HG02798 (cell line): ENCODE measurements around the gene ZNF12.
"Not testable (repeated sequence)": the region's sequence is repeated elsewhere in the genome, so short reads cannot be mapped to it uniquely, and the experiment has no call there.

ENCODE experiments used
- ATAC-seq: cut with Tn5 transposase; IDR thresholded peaks from one replicate; pipeline ENCODE4 v1.9.1; 2021; ENCODE audit warnings: mild to moderate bottlenecking; ENCODE audit not compliant: unreplicated experiment, poor library complexity

The ZNF12 gene

GRCh38 chr7:6700793-6701192, 6.0 kb downstream of the ZNF12 start:
- ATAC-seq, result no peak

DNA sequence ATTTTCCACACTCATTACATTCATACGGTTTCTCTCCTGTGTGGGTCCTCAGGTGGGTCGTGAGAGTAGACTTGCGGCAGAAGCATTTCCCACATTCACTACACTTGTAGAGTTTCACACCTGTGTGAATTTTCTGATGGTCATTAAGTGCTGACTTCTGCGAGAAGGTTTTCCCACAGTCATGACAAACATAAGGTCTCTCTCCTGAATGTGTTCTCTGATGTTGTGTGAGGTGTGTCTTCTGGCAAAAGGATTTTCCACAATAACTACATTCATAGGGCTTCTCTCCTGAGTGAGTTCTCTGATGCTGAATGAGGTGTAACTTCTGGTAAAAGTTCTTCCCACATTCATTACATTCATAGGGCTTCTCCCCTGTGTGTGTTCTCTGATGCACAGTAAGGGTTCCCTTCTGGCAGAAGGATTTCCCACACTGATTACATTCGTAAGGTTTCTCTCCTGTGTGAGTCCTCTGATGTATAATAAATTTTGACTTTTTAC, 15.1 kb downstream of the ZNF12 start:
- ATAC-seq, result no peak

DNA sequence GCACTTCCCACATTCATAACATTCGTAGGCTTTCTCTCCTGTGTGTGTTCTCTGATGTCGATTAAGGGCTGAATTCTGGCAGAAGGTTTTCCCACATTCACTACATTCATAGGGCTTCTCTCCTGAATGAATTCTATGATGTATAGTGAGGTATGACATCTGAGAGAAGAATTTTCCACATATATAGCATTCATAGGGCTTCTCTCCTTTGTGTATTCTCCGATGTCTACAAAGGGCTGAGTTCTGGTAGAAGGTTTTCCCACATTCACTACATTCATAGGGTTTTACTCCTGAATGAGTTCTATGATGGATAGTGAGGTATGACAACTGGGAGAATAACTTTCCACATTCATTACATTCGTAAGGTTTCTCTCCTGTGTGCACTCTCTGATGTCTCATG, 15.6 kb downstream of the ZNF12 start:
- no peak for ATAC-seq

GRCh38 chr7:6680146-6680545, 26.6 kb downstream of the ZNF12 start:
- no peak for ATAC-seq

DNA sequence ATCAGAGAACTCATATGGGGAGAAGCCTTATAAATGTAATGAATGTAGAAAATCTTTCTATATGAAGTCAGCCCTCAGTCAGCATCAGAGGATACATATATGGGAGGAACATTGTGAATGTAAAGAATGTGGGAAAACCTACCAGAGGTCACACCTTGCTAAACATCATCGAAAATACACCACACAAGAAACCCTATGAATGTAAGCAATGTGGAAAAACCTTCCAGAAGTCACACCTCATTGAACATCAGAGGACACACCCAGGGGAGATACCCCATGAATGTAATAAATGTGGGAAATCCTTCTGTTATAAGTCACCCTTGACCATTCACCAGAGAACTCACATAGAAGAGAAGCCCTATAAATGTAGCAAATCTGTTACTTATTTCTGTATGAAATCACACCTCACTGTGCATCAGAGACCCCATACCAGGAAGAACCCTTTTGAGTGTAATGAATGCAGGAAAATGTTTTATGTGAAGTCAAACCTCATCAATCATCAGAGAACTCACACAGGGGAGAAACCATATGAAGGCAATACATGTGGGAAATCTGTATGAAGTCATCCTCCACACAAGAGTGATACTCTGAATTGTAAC, 30.8 kb downstream of the ZNF12 start:
- no peak for ATAC-seq

GRCh38 chr7:6670851-6671250, 35.9 kb downstream of the ZNF12 start:
- ATAC-seq, result not testable (repeated sequence)

GRCh38 chr7:6658618-6659345, 48.0 kb downstream of the ZNF12 start:
- no peak for ATAC-seq

DNA sequence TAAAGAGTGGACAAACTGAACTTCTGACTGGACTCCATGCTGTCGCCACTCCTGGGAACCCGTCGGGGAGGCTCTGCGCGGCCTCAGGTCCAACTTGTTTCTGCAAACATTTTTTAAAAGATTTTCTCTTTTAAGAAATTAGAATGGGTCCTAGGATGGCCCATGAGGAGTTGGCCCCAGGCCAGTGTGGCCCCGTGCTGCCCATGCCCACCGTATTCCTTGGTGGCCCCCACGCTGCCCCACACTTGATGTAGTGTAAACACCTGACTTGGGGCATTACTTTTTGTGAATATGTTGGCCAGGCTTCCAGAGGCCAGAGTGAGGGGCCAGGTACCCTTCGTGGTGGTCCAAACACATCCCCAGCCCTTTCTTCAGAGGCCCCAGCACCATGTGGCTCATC, 50.3 kb downstream of the ZNF12 start:
- no peak for ATAC-seq

DNA sequence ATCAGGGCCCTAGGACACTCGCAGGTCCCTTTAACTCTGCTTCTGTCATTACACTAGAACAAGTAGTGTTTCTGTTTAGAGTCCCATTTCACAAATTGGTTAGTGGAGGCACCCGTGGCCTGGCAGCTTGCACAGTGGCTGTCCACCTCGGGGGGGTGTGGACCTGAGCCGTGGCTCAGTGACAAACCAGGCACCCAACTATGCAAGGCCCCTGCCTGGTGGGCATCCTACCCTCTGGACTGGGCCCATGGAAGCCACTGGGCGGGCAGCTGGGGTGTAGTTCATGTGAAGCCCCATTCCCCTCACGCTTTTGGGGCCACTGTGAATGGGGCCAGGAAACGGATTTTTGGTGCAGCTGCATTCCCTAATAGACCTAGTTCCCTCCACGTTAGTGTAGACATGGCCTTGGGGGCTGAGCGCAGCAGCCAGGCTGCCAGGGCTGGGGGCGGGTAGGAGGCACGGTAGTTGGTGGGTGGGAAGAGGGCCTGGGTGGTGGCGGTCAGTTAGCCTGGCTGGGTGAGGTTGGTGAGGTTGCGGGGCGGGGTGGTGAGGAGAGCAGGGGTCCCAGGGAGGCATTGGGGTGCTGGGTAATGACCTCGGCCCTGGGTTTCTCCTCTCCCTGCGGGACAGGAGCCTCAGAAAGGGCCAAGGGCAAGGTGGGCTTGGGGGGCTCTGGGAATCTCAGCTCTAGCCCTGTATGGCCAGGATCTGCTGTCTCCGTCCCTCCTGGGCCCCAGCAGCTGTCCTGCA, 50.9 kb downstream of the ZNF12 start:
- no peak for ATAC-seq

GRCh38 chr7:6654842-6655610, 51.7 kb downstream of the ZNF12 start:
- no peak for ATAC-seq

- no peak for ATAC-seq
Measured at GRCh38 chr7:6654113-6654841, 52.5 kb downstream of the ZNF12 start.

GRCh38 chr7:6653071-6654003, 53.4 kb downstream of the ZNF12 start:
- no peak for ATAC-seq

DNA sequence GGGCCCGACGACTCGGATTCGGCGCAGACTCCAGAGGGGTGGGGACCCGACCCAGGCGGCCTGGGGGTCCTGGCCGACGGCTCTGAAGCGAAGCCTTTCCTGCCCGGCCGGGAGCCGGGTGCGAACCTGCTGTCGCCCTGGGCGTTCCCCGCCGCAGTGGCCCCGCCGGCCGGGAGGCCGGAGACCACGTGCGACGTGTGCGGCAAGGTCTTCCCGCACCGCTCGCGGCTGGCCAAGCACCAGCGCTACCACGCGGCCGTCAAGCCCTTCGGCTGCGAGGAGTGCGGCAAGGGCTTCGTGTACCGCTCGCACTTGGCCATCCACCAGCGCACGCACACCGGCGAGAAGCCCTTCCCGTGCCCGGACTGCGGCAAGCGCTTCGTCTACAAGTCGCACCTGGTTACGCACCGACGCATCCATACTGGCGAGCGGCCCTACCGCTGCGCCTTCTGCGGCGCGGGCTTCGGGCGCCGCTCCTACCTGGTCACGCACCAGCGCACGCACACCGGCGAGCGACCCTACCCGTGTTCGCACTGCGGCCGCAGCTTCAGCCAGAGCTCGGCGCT, 54.2 kb downstream of the ZNF12 start:
- ATAC-seq, result no peak

- no peak for ATAC-seq
Measured at GRCh38 chr7:6651851-6652445, 54.8 kb downstream of the ZNF12 start.

DNA sequence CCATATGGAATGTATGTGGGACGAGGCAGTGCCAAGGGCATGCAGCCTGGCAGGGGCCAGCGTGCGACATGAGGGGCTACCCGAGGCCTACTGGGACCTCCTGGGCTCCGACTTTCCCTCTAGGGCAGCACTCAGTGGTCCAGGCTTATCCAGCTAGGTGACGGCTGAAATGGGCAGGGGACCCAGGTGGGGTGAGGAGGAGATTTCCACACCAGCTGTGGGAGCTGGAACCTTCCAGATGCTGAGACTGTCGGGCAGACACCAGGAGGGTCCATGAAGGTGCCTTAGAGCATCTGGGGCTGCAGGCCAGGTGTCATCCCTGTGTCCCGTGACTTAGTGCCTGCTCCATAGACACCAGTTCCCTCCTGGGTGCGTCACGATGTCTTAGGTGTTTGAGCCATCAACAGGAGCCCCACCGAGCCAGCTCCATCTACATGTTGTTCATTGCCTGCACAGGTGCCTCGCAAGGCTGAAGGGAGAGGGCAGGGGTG, 56.2 kb downstream of the ZNF12 start:
- no peak for ATAC-seq

GRCh38 chr7:6650086-6650485, 56.7 kb downstream of the ZNF12 start:
- no peak for ATAC-seq

DNA sequence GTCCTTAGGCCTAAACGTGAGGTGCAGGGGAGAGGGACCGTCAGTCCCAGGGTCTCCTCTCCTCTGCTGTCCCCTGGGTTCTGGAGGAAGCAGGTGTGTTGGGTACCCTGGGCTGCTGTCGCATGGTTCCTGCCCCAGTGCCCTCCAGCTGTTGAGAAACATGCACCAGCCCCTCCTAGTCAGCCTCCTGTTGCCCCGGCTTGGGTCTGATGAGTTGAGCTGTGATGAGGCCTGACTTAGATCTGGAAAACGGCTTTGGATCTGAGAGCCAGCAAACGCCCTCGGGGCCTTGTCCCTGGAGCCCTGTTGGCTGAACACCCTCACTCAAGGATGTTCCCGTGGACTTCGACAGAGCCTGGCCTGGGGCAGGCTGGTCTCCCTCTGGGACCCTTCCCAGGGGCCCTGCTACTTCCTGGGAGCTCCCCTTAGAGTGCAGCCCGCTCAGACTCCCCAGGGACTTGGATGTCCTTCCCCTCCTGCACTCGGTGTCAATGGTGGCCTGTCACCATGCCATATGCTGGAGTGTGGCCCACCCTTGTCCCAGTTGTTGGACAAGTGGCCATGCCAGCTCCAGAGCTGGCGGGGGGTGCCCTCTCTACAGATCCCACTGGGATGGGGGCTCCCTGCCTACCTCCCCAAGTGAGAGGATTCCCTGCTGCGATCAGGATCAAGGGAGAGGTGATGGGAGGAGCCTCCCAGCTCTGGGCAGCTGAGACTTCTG, 57.3 kb downstream of the ZNF12 start:
- no peak for ATAC-seq

GRCh38 chr7:6648815-6649104, 58.0 kb downstream of the ZNF12 start:
- no peak for ATAC-seq
